HepG2 (cell line): Measurements from ENCODE around the gene AAR2. TPM values are rescaled to one million over a fixed set of nuclear protein-coding genes. Genes with fewer than 3 reads are reported as not detected.

Experiments used
- AGO2 ChIP-seq: fragments of 200-400 bp; formaldehyde crosslinking; optimal IDR thresholded peaks from 2 replicates; pipeline ENCODE3; 2017; ENCODE audit warnings: mild to moderate bottlenecking, low read depth, low read length, moderate library complexity
- ARHGAP35 ChIP-seq: sonication (generic); formaldehyde crosslinking; IDR thresholded peaks from 2 replicates; pipeline ENCODE4 v1.9.0; 2022; ENCODE audit warnings: mild to moderate bottlenecking, inconsistent platforms, moderate library complexity, missing genetic modification reagents, borderline replicate concordance
- DZIP1 ChIP-seq: sonication (generic); formaldehyde crosslinking; IDR thresholded peaks from 2 replicates; pipeline ENCODE4 v1.5.0; 2020; ENCODE audit warnings: mild to moderate bottlenecking, missing genetic modification reagents
- ELF4 ChIP-seq: sonication (generic); formaldehyde crosslinking; IDR thresholded peaks from 2 replicates; pipeline ENCODE4 v1.5.0; 2020; ENCODE audit warnings: missing genetic modification reagents, mild to moderate bottlenecking, moderate library complexity, borderline replicate concordance
- GPN1 ChIP-seq: sonication (generic); formaldehyde crosslinking; IDR thresholded peaks from 2 replicates; pipeline ENCODE4 v1.5.1; 2020; ENCODE audit warnings: missing genetic modification reagents, borderline replicate concordance
- HOXA3 ChIP-seq: sonication (generic); formaldehyde crosslinking; IDR thresholded peaks from 2 replicates; pipeline ENCODE4 v1.5.0; 2020; ENCODE audit warnings: missing genetic modification reagents
- MAFF ChIP-seq: IDR thresholded peaks from 2 replicates; pipeline ENCODE4 v1.6.1; 2011; ENCODE audit warnings: low read depth, low read length, improper control_type of control experiment
- RERE ChIP-seq: IDR thresholded peaks from 2 replicates; pipeline ENCODE4 v1.6.1; 2016; ENCODE audit warnings: low read depth, missing genetic modification reagents, missing compliant biosample characterization
- SPEN ChIP-seq: sonication (generic); formaldehyde crosslinking; IDR thresholded peaks from 2 replicates; pipeline ENCODE4 v1.5.1; 2020; ENCODE audit warnings: low read depth, mild to moderate bottlenecking, missing genetic modification reagents
- TARDBP ChIP-seq: sonication (generic); formaldehyde crosslinking; IDR thresholded peaks from 2 replicates; pipeline ENCODE4 v1.8.0; 2022; ENCODE audit warnings: mild to moderate bottlenecking, missing genetic modification reagents
- TBX2 ChIP-seq: sonication (generic); formaldehyde crosslinking; IDR thresholded peaks from 2 replicates; pipeline ENCODE4 v1.5.0; 2020; ENCODE audit warnings: missing genetic modification reagents, mild to moderate bottlenecking, borderline replicate concordance
- ZBTB1 ChIP-seq: sonication (generic); formaldehyde crosslinking; IDR thresholded peaks from 2 replicates; pipeline ENCODE4 v1.4.0; 2020; ENCODE audit warnings: missing genetic modification reagents, borderline replicate concordance
- ZFP36 ChIP-seq: fragments of 150-350 bp; IDR thresholded peaks from 2 replicates; pipeline ENCODE4 v1.6.1; 2018; ENCODE audit warnings: borderline replicate concordance, low read length, low read depth; ENCODE audit not compliant: partially characterized antibody
- ZMYM3 ChIP-seq: sonication (generic); formaldehyde crosslinking; IDR thresholded peaks from 2 replicates; pipeline ENCODE4 v1.5.1; 2020; ENCODE audit warnings: mild to moderate bottlenecking, missing genetic modification reagents
- ZNF160 ChIP-seq: sonication (generic); formaldehyde crosslinking; IDR thresholded peaks from 2 replicates; pipeline ENCODE4 v1.8.0; 2022; ENCODE audit warnings: mild to moderate bottlenecking, inconsistent platforms, missing genetic modification reagents
- ZNF549 ChIP-seq: sonication (generic); formaldehyde crosslinking; IDR thresholded peaks from 2 replicates; pipeline ENCODE4 v1.5.0; 2020; ENCODE audit warnings: missing genetic modification reagents
- ZNF557 ChIP-seq: sonication (generic); formaldehyde crosslinking; IDR thresholded peaks from 2 replicates; pipeline ENCODE4 v1.4.0; 2020; ENCODE audit warnings: missing genetic modification reagents
- ZNF652 ChIP-seq: IDR thresholded peaks from 2 replicates; pipeline ENCODE4 v1.6.1; 2016; ENCODE audit warnings: low read depth, borderline replicate concordance
- ZNF781 ChIP-seq: sonication (generic); formaldehyde crosslinking; IDR thresholded peaks from 2 replicates; pipeline ENCODE4 v1.5.1; 2020; ENCODE audit warnings: borderline replicate concordance, mild to moderate bottlenecking, missing genetic modification reagents; ENCODE audit errors: not compliant biosample characterization
- ZSCAN21 ChIP-seq: sonication (generic); formaldehyde crosslinking; IDR thresholded peaks from 2 replicates; pipeline ENCODE4 v1.8.0; 2022; ENCODE audit warnings: mild to moderate bottlenecking, missing genetic modification reagents, moderate library complexity, borderline replicate concordance
- ZSCAN25 ChIP-seq: sonication (generic); formaldehyde crosslinking; IDR thresholded peaks from 2 replicates; pipeline ENCODE4 v1.8.0; 2022; ENCODE audit warnings: mild to moderate bottlenecking, missing genetic modification reagents
- polyA plus RNA-seq, 8 experiments: library from polyadenylated mRNA; depleted of rRNA in 3 of 8; stranded (reverse) in 7 of 8; unstranded in 1 of 8; fragments of >200 nt; fragmentation: Illumina TruSeq in 4 of 8; extraction: Trizol in 4 of 8; gene quantifications; 2 replicates each; pipeline versions ENCODE4 v1.2.1 to v1.2.3, GENCODE V29; 2011 to 2016; ENCODE audit warnings: low read depth in 4 of 8, missing spikeins in 1 of 8, mixed read lengths in 1 of 8; ENCODE audit not compliant: insufficient read depth in 1 of 8
- total RNA-seq, 5 experiments: library from RNA; depleted of rRNA; stranded (reverse); fragments of >200 nt; fragmentation: Illumina TruSeq; extraction: Trizol; gene quantifications; 2 replicates each; pipeline ENCODE4 v1.2.3, GENCODE V29; 2016; ENCODE audit warnings: low read depth in 1 of 5

Gene AAR2
- total and polyA plus RNA-seq, 2 of the 13 experiments (the other 11 are each of a cell fraction or from before 2014, with no cell fraction given) = 45.2 to 46.2 TPM

GRCh38 chr20:36235892-36236785, at the start of gene AAR2 (continued):
- TF ChIP-seq ZSCAN21 (CRISPR knock-in tag) (peak; percentile 63; the same call in 1 of the 2 replicates), SPEN (CRISPR knock-in tag) (peak; percentile 100), ELF4 (peak; percentile 89; the same call in 1 of the 2 replicates), ZSCAN25 (peak; percentile 79), AGO2 (peak; percentile 47), TARDBP (peak; percentile 95), RERE (CRISPR knock-in tag) (peak; percentile 68; the same call in 1 of the 2 replicates), MAFF (no peak), TBX2 (peak; percentile 92), DZIP1 (peak; percentile 99), ZFP36 (no peak), ZNF781 (peak; percentile 85), ZNF652 (CRISPR knock-in tag) (no peak), ZMYM3 (CRISPR knock-in tag) (peak; percentile 85), ZBTB1 (peak; percentile 88; the same call in 1 of the 2 replicates), HOXA3 (CRISPR knock-in tag) (peak; percentile 98), ZNF557 (CRISPR knock-in tag) (peak; percentile 54; the same call in 1 of the 2 replicates), ARHGAP35 (CRISPR knock-in tag) (peak; percentile 95), GPN1 (CRISPR knock-in tag) (peak; percentile 49; the same call in 1 of the 2 replicates), ZNF549 (peak; percentile 83), ZNF160 (CRISPR knock-in tag) (peak; percentile 97)
